Measurements from ENCODE around the gene KSR1.
"Not testable (repeated sequence)": the region's sequence is repeated elsewhere in the genome, so short reads cannot be mapped to it uniquely, and the experiment has no call there.

KSR1 gene

GRCh38 chr17:27621942-27622559 is 165.8 kb downstream of the KSR1 start:
- DNase-seq = no peak

GRCh38 chr17:27622986-27623385 is 166.7 kb downstream of the KSR1 start:
- DNase-seq = no peak

DNA sequence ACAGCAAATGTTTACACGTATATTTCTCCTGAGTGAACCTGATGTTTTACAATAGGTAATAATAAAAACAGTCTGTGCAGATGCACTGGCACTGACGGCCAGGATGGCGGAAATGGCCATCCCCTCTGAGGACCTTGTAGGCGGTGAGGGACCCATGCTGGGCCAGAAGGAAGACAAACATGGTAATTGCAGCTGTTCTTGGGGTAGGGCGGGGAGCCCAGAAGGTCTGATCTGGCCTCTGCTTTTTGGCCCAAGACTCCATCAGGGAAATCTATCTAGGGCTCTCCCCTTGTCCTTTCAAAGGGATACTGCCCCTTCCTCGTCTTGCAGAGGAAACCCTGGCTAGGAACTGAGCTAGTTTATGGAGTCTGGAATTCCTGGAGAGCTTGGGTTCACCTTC is 167.4 kb downstream of the KSR1 start:
- no peak for DNase-seq

- no peak for DNase-seq
Measured at GRCh38 chr17:27624539-27624938, 168.3 kb downstream of the KSR1 start.

GRCh38 chr17:27625856-27626255 is 169.6 kb downstream of the KSR1 start:
- no peak for DNase-seq

DNA sequence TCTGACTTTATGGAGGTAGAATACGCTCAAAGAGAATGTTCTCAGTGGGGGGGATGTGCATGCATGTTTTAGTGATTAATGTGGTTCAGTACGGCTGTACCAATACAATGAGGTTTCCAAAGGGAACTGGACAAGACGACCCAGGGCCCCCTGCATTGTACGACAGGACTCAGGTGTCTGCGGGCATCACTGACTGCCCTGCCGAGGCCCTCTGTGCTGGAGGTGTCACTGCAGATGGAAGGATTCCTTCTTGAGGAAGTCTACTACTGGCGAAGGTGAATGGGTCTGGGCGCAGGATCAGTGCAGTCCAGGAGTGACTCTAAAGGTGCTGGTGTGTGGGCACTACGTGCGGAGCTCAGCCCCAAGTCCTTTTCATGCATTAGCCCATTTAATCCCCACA is 171.3 kb downstream of the KSR1 start:
- DNase-seq = no peak

GRCh38 chr17:27628376-27628775 is 172.1 kb downstream of the KSR1 start:
- no peak for DNase-seq

DNA sequence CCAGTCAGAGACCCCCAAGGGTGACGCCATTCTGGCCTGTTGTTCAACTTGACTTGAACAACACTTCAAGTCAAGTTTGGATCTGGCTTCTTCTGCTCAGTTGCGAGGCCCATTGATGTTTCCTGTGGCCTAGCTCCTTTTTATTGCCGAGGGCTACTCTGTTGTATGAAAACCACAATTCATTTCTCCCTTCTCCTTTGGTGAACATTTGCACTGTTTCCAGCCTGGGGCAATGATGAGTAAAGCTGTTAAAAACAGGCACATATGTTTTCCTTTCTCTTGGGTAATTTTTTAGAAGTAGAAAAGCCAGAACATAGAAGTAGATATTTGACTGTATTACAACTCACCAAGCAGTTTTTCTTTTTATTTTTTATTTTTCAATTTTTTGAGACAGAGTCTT is 173.0 kb downstream of the KSR1 start:
- not testable (repeated sequence) for DNase-seq

DNA sequence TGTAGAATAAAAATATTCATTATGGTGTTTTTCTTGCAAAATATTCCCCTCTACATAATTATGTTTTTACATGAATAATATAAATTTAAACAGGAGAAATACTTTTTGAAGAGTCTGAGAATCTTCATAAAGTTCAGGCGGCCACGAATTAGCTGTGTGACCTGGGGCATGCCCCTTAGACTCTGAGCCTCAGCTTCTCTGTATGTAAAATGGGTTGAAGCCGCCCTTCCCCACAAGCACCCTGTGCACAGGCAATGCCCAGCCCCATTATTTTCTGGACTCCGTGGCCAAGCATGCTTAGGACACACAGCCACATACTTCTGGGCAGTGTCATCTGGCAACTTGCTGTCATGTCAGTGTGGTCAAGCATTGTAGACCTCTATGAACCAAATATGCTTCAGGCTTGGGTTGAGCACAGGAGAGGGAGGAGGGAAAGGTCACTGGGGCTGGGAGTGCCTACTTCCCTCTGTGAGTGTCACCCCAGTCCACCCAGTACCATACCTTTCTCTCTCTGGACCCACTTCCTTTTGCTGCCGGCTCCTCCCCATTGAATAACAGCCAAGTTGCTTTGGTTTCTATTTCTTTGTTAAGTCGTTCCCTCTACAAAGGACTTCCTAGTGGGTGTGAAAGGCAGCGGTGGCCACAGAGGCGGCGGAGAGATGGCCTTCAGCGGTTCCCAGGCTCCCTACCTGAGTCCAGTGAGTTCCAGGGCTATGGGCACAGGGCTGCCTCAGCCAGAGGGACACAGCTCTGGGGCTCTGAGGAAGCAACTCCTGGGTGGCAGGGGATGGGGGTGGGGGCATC is 174.6 kb downstream of the KSR1 start, which contains the start of gene LGALS9:
LGALS9 (plus strand) TSS at position 582 of the 804 bp plus-strand sequence; CDS start at position 660, 78 bp downstream.
- DNase-seq = peak; percentile 24

GRCh38 chr17:27631411-27631760 is 175.1 kb downstream of the KSR1 start:
- no peak for DNase-seq

DNA sequence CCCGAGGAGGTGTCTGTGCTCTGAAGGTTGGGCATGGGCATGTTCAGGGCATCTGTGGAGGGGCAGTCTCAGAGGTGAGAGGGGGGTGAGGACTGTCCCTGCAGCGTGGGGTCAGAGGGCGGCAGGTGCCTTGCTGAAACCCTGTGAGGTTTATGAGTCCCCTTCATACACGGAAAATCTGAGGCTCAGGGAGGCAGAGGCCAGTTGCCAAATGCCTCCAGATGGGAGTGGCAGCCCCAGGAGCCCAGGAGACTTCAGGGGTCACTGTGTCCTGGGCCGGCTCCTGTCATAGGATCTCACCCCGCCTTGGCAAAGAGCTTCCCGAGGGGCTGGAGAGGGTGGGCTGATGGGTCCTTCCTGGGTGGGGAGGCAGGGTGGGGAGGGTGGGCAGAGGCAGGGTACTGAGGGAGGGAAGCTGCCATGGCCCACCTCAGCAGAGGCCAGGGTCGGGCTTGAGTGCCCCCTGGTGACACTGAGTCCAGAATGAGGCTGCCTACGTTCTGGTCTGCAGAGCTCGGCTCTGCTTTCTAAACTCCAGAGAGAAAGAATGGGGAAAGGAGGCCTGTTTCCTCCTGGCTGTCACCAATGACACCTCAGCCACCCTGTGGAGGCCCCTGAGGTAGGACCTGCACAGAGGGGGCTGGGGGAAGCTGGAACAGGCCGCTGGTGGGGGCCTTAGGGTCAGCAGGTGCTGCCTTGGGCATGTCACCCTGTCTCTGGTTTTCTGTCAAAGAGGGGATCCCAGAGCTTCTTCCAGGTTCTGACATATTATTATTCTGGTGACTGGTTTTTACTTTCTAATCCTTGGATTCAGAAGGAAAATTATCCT is 175.9 kb downstream of the KSR1 start:
- no peak for DNase-seq

GRCh38 chr17:27632766-27633165 is 176.5 kb downstream of the KSR1 start:
- DNase-seq = not testable (repeated sequence)

DNA sequence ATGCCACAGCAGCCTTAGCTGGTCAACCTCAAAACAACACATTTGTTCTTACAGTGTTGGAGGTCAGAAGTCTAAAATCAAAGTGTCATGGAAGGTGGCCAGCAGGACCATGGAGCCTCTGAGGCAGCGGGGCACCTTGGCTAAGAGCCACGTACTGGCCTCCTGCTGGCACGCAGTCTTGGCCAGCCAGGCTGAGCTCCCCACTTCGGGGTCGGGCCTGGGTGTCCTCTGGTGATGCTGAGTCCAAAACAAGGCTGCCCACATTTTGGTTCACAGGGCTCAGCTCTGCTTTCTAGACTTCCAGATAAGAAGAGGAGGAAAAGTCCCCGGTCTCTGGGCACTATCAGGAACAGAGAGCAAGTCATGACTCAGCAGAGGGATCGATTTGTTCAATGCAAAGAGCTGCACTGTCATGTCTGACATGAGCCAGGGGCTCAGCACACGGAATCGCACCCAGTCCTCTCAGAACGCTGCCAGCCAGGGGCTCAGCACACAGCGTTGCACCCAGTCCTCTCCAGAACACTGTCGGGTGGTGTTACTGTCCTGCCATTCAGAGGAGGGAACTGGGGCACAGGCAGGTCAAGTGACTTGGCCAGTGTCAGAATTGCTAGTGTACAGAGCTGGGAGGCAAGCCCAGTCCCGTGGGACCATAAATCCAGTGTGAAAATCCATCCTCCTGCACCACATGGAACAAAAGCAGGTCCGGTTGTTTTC is 177.2 kb downstream of the KSR1 start:
- DNase-seq = no peak

DNA sequence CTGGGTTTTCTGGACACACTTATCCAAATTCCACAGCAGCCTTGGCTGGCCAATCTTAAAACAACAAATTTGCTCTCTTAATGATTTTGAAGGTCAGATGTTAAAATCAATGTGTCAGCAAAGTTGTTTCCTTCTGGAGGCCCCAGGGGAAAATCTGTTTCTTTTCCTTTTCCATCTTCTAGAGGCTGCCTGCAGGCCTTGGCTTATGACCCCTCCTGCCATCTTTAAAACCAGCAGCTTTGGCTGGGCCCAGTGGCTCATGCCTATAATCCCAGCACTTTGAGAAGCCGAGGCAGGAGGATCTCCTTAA is 177.7 kb downstream of the KSR1 start:
- no peak for DNase-seq

- DNase-seq = no peak
Measured at GRCh38 chr17:27634776-27635175, 178.5 kb downstream of the KSR1 start.

DNA sequence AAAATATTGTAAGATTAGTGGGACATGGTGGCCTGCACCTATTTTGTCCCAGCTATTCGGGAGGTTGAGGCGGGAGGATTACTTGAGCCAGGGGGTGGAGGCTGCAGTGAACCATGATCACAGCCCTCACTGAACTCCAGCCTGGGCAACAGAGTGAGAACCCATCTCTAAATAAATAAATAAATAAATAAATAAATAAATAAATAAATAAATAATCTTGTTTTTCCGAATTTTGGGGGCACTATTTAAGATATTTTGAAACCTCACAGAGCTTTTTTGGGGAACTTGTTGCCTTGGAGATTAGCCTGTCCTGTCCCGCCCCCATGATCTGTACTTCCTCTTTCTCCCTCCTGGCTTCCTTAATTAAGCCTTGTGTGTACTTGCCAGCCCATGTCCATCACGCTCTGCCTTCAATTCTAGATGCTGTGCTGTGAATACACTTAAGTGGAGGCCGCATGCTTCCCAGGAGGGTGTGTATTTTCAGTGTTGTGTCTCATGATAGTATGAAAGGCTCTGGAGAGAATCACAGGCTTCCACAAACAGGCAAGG is 179.1 kb downstream of the KSR1 start:
- no peak for DNase-seq

DNA sequence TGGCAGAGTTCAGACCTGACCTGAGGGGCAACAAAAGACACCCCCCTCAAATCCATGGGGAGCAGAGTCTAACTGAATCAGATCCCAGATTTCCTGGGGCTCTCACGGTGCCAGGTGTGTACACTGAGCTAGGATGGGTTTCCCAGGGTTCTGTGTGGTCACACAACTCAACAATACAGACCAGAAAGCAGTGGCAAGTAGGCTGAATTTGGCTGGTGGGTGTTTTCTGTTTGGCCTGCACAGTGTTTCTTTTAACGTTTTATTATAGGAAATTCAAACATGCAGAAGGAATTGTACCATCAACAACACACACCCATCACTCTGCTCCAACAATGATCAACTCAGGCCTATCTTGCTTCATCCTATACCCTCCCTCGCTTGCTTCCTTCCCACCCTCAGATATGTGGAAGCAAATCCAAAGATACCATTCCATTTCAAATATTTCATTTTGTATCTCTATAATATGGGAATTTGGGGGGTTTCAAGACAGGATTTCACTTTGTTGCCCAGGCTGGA is 179.8 kb downstream of the KSR1 start:
- not testable (repeated sequence) for DNase-seq

GRCh38 chr17:27637818-27638217 is 181.6 kb downstream of the KSR1 start:
- not testable (repeated sequence) for DNase-seq

- DNase-seq = not testable (repeated sequence)
Measured at GRCh38 chr17:27638415-27638914, 182.2 kb downstream of the KSR1 start.

- no peak for DNase-seq
Measured at GRCh38 chr17:27640790-27641189, 184.5 kb downstream of the KSR1 start.

DNA sequence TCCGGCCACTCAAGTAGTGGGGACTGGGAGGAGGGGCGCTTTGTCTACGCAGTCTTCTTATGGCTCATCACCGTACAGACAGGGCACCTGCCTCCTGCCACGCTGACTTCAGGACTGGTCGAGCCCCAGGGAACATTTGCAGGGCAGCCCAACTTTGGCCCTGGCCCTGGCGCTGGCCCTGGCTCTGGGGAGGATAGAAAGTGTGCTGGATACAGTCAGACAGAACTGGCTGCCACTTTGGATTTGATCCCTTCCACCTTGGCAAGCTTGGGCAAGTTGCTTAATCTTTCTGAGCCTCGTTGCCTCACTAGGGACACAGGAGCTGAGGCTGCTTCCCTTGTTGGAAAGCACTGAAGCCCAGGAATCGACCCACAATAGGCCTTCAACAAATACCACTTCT is 188.3 kb downstream of the KSR1 start:
- DNase-seq = no peak

GRCh38 chr17:27645621-27646020 is 189.4 kb downstream of the KSR1 start:
- DNase-seq = not testable (repeated sequence)

All from stimulated activated naive CD4-positive, alpha-beta T cell treated with Interleukin-2 at 50 U/mL for 16 hours (primary cell).